KBM-7 (cell line): Measurements from ENCODE around the gene CLDN7.
A peak's percentile ranks its signal among the peaks of the same experiment; 100 is the strongest.

Experiments
- DNase-seq: peaks from one replicate; pipeline ENCODE4 v3.0.0-alpha.2; 2015
- in situ Hi-C: fragments of 300-500 bp; cut with MboI; formaldehyde crosslinking; loops from 2 replicates; pipeline ENCODE4 v1.14.3; 2020; ENCODE audit warnings: low sequenced_read_pairs, low pct_unique_long_range_greater_than_20kb, mixed read lengths

The CLDN7 gene

DNA sequence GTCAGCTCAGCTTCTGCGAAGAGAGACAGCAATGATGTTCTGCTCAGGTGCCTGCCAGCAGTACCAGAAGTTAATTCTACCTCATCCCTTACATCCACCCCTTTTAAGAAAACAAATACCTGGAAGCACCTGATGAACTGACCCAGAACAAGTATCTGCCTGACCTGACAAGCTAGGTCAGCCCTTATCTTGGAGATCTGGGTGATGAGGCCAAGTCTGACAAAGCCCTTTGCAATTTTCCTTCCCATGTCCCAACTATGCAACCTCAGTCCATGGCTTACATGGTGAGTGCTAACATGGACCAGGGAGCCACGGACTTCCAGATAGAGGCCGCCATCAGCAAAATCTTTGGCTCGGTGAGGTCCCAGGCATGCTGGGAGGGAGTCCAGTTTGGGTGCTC is 38.9 kb downstream of the CLDN7 start:
- no peak for DNase-seq
- in situ Hi-C loops, result no loop called here

DNA sequence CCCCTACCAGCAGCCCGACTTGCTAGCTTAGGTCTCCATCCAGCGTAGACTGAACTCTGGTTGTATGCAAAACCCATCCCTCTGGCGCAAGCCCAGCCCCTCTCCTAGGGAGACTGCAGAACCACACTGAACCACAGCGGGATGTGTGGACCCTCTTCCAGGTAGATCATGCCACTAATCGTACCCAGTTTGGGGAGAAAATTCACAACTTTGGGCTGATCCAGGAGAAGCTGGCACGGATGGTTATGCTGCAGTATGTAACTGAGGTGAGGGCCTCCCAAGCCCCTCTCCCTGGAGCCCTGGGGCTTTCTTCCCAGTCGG is 39.3 kb downstream of the CLDN7 start:
- no peak for DNase-seq
- in situ Hi-C loops, result no loop called here

- no peak for DNase-seq
- in situ Hi-C loops, result no loop called here
Measured at GRCh38 chr17:7222093-7222971, 39.9 kb downstream of the CLDN7 start.

DNA sequence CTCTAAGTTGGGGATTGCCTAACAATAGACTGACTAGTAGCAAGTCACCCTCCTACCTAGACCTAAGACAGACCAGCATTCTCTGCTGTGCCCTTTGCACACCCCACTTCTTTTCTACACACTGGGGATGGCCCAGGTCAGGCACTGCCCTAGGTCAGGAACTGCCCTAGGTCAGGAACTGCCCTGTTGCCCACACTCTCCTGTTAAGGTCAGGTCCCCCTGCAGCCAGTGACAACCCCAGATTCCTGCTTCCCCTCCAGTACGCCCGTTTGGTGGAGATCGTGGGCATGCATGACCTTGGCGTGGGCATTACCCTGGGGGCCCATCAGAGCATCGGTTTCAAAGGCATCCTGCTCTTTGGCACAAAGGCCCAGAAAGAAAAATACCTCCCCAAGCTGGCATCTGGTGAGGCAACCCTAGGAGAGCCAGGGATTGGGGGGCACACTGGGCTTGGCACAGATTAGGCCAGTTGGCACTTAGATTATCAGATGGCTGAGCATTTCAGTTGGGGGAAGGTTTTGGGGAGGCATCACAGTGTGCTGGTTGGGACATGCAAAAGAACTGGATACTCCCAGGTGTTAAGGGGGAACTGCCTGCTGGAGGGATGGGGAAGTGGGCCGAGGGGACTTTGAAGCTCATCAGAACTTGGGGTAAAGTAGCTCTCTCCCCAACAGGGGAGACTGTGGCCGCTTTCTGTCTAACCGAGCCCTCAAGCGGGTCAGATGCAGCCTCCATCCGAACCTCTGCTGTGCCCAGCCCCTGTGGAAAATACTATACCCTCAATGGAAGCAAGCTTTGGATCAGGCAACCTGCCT is 40.8 kb downstream of the CLDN7 start:
- in situ Hi-C loops, result no loop called here
- no peak for DNase-seq

GRCh38 chr17:7220593-7221277 is 41.5 kb downstream of the CLDN7 start:
- peak; percentile 81 for DNase-seq
- in situ Hi-C loops, result no loop called here

DNA sequence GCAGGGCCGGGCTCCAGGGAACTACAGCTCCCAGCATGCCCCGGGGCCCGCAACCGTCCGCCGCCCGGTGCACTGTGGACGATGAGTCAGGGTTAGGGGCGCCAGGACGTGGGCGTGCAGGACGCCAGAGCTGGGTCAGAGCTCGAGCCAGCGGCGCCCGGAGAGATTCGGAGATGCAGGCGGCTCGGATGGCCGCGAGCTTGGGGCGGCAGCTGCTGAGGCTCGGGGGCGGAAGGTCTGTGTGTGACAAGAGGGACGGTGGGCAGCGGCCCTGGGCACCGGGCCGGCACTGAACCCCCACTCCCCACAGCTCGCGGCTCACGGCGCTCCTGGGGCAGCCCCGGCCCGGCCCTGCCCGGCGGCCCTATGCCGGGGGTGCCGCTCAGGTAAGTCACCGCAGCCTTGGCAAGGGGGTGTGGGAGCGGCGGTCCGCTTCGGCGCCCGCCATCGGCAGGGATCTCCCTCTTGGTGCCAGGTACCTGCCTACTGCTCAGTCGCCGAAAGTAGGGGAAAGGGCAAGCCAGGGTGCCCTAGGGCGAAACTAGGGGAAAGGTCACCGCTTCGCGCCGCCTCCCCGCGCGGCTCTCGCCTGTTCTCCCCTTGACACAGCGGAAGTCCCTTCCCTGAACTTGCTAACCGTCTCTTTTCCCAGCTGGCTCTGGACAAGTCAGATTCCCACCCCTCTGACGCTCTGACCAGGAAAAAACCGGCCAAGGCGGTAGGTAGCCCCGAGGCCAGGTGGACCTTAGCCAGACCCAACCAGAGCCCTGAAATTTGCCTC is 42.3 kb downstream of the CLDN7 start, which contains the start of the genes ACADVL and DLG4:
TSS of gene ACADVL (plus strand) at position 127 of the 781 bp plus-strand sequence. CDS start at position 174, 47 bp downstream.
TSS of gene DLG4 (minus strand) at position 25 of the 781 bp plus-strand sequence.
- in situ Hi-C loops, result no loop called here
- peak; percentile 85 for DNase-seq

DNA sequence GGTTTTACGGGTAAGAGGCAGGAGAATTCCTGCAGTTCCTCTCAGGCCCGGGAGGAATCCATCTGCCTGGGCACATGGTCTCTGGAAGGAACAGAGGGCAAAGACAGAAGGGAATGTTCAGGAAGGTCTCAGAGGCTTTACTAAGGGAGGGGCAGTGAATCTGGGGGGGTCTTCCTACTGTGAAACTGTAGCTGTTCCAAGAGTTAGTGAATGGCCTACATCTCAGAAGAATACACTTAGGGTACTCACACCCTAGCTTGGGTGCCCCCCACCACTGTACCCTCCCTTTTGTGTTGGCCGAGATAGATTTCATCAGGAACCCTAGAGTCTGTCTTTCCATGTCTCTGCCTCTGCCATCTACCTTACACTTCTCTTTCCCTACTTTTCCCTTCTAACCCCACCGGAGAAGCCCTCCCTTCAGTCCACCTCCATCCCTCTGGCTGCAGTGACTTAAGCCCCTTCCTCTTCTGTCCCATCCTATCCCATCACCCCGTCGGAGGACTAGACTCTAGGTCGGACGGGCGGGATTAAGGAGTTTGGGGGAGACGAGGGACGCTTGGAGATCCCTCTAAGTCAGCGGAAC is 43.0 kb downstream of the CLDN7 start:
- in situ Hi-C loops, result no loop called here
- DNase-seq, result no peak

GRCh38 chr17:7218758-7219157 is 43.5 kb downstream of the CLDN7 start:
- in situ Hi-C loops, result no loop called here
- no peak for DNase-seq

DNA sequence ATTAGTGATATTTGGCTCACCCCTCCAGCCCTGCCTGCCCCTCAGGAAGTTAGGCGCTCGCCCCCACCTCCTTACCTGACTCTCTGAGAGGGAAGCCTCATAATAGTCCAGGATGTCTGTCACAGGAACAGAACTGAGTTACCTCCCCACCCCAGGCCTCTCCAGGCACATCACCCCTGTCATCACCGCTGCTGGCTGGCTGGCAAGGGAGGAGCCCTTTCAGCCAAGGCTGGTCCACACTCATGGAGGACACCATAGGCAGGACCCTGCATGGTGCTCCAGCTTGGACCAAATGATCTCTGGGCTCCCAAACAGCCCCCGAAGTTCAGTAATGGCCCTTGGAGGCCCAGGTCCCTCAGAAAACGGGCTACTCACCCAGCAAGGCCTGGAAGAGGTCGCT is 44.1 kb downstream of the CLDN7 start:
- DNase-seq, result no peak
- in situ Hi-C loops, result no loop called here

GRCh38 chr17:7217113-7217987 is 44.9 kb downstream of the CLDN7 start:
- DNase-seq, result peak; percentile 59
- in situ Hi-C loops, result no loop called here

DNA sequence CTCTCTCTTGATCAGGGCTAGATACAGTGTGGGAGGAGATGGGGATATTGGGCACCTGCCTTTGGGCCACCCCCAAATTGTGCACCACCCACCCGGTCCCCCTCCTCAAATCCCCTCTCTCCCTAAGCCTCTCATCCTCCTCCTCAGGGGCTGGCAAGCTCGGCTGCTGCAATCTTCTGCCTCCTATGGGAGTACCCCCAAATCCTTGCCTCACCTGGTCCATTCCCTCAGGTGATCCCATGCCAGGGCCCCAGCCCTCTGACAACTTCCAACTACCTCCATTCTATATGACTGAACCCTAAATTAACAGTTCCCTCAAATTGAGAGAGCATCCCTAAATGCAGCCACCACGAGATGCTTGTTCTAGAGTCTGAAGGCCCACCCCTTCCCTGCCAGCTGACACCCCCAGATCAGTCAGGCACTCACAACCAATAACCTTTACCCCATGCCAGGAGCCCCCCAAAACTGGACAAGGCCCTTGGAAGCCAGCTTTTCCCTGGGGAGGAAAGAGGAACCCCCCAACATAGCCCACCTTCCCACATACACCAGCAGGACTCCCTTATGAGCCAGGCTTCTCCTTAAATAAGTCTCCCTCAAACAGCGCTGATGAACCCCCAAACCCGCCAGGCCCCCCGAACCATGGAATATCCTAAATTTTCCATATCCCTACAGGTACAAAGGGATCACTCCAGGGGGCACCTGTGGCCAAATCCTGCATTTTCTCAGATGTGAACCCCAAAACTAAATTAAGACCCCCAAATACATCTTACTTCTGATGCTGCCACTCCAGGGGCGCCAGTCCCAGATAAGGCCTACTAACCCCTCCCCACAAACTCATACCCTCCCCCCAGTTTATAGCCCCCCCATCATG is 45.8 kb downstream of the CLDN7 start:
- no peak for DNase-seq
- in situ Hi-C loops, result no loop called here

GRCh38 chr17:7215652-7216180 is 46.6 kb downstream of the CLDN7 start:
- peak; percentile 28 for DNase-seq
- in situ Hi-C loops, result no loop called here

GRCh38 chr17:7215136-7215638 is 47.1 kb downstream of the CLDN7 start:
- in situ Hi-C loops, result no loop called here
- no peak for DNase-seq

GRCh38 chr17:7214300-7215135 is 47.8 kb downstream of the CLDN7 start:
- DNase-seq, result peak; percentile 98
- in situ Hi-C loops, result no loop called here

DNA sequence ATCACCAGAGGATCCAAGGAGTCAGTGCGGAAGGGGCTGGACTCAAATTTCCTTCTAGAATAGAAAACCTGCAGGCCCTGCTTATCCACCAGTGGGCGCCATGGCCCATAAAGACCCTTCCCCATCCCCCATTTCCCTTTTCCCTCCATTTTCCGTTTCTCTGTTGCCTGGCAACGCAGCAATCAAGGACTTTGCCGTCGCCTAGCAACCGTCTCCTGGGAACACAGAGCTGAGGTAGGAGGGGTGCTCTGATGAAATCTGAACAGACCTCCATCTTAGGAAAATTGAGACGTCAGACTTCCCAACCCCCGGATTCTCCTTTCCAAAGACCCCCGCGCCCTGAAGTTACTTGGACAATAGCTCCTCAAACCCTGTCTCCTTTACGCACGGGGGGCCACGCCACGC is 48.4 kb downstream of the CLDN7 start:
- in situ Hi-C loops, result no loop called here
- peak; percentile 92 for DNase-seq
